Measurements from ENCODE around the gene TMEM30B. TPM values are rescaled to one million over a fixed set of nuclear protein-coding genes. Genes with fewer than 3 reads are reported as not detected.

TMEM30B gene
- total and polyA plus RNA-seq, 2 of the 8 experiments (the other 6 are each of a cell fraction or from before 2014, with no cell fraction given) = 11.2 to 18.7 TPM

GRCh38 chr14:61266891-61267740 lies 14.0 kb downstream of the TMEM30B start (continued):
- TF ChIP-seq POU5F1 (IDR thresholded peaks at IDR 0.05; ENCODE audit: low read depth, low read length) = no peak
- no peak for TF ChIP-seq CTBP2 (IDR thresholded peaks at IDR 0.05; ENCODE audit: borderline replicate concordance, insufficient read depth, insufficient read length, low read length)
- no peak for TF ChIP-seq HDAC2 (IDR thresholded peaks at IDR 0.05; ENCODE audit: borderline replicate concordance in 1 of 2, low read depth in 2 of 2, low read length in 2 of 2)

Data from H1 (cell line).